NCI-H1694 (cell line): ENCODE results near the gene TMPRSS4.
A peak's percentile ranks its signal among the peaks of the same experiment; 100 is the strongest.

Experiments
- DNase-seq: peaks from one replicate; lab custom pipeline; 2025; lab: John Stamatoyannopoulos, UW

The TMPRSS4 gene

DNA sequence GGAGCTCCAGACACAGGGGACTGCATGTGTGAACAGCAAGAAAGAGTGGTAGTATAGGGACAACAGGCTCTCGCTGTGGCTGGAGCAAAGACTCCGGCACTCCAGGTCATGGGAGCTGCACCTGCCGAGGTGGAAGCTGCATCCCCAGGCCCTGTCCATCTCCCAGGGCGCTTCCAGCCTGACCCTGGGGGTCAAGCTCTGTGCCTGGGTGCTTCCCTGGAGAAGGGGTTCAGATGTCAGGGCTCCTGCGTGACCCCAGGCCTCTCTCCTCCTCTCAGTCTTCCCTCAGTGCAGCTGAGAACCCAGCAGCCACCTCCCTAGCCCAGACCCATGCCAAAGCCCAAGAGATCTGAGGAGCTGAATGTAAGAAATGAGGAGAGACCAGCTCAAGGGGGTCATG, 3.4 kb downstream of the TMPRSS4 start:
- no peak for DNase-seq

DNA sequence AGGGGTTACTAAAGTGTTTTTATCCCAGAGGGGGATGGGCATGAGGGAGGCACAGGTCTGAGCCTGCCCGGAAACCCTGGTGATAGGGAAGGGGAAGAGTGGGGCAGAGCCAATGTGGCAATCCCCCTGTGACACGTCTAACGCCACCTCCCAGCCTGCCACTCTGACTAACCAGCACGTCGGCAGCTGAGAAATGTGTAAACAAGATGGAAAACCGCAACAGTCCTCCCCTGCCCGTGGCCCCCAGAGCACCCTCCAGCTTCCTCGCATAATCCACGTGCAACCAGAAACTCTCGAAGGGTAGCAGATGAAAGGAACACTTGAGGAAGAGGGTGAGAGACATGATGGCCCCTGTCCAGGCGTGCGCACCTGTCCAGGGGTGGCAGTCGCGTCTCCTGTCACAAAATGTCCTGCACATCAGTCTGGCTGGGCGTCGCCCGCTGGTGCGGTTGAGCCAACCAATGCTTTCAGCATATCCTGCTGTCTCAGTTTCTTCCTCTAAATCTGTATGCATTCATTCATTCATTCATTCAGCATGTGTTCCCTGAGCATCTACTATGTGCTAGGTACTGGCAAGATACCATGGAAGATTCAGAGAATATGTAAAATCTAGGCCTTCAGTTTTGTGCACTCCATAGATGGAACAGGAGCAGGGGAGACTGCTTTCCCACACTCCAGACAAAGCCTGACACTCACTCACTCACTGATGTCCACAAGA, 4.5 kb downstream of the TMPRSS4 start:
- DNase-seq, result no peak

DNA sequence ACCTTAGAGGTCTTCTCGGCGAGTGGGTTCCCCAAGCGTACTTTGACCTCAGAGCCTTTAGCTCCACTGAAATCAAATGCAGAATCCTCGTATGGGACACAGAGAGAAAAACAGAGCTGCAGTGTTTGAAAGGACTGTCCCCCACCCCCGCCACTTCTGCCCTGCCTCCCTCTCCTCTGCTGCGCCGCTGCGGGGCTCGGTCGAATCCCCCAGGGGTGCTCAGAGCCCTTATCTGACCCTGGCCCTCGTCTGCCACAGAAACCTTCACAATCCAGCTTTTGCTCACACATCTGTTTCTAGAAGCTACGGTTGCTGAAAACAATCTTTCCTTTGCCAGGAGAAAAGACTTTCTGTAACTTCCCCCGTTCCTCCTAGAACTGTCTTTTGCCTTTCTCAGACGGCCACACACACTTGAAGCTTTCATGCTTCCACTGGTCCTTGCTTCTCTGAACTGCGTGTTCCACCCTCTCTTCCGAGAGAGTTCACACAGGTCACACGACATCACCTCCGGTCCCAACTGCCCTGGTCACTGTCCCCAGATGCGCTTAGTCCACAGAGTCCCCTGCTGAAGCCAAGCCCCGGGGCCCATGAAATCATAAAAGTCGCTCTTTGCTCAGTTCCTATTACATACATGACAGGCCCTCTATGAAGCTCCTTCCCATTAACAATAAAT, 6.1 kb downstream of the TMPRSS4 start:
- no peak for DNase-seq

DNA sequence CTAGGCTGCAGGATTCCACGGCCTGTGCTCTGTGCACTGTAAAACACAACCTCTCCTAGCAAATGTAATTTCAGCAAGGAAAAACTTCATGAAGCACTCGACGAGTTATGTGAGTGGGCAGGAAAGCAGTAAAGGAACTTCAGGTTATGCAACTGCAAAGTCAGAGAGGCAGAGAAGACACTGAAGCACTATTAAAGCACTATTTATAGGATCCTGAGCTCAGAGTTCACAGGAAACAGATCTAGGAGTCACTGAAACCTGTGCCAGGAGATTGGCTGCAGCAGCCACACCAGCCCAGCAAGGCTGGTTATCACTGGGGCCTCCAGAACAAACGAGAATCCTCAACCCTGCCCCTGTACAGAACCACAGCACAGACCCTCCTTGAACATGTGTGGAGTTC, 7.4 kb downstream of the TMPRSS4 start:
- no peak for DNase-seq

DNA sequence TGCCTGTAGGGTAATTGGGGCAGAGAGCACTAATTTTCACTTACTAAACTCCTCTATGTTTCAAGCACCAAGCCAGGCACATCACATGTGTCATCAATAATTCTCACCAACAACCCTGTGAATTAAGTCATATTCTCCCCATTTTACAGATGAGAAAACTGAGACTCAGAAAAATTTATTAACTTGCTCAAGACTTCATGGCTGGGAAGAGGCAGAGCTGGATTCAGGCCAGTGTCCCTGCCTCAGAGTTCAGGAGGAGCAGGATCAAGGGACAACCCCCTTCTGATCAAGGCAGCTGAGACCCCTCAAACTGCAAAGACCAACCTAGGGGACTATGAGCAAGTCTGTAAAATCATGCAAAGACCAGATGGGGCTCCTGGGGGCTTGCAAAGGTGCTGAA, 7.8 kb downstream of the TMPRSS4 start:
- DNase-seq, result no peak

DNA sequence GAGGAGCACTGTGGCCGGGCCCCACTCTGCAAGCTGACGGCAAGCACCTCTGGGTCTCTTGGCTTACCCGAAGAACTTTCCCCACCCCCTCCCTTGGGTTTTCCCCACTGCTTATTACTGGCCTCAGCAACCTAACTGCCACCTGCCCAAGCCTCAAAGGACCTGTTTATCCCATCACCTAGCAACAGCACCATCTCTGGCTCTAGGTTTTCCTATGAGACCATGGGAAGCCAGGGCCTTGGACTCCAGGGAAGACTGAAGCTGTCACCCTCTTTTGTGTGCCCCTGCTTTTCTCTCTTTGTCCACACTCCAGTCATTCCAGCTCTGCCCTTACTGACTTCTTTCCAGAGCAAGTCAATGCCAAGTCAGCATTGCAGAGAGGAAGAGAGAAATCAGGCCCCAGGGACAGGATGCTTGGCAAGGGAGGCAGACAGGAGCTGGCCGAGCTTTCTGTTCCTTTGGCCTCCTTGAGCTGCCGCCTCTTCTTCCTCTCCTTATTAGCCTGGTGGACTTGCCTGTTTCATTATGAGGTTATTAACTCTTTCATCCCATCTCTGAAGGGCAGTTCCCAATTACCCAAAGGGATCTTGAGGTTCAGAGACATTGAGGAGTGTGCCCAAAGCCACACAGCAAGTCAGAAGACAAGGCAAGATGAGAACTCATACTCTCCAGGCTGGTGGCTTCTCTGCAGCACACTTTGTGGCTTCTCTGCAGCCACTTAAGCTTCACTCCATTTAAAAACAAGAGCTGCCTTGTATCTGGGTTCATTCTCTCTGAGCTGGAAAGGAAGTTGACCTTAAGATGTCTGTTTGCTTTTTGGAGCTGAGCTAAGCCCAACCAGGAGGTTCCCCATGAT, 10.3 kb downstream of the TMPRSS4 start, which contains the start of gene SMIM35:
SMIM35 (minus strand) TSS at position 51 of the 856 bp plus-strand sequence. CDS start 206 bp downstream, outside the sequence.
- DNase-seq, result no peak

DNA sequence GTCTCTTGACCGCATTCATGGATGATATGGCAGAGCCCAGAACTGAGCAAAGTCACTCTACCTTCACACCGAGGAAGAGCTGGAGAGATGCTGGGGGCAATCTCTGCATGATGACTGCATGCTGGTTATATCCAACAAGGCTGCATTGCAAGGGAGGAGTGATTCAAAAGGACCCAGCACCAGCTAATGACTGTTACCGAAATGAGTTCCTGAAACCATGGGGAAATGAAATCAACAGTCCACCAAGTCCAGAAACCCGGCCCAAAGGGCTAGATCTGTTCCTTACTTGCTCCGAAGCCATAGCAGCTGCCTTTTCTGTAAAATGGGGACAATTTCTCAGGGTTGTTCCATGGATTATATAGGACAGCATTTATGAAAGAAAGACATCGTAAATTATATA, 11.1 kb downstream of the TMPRSS4 start:
- DNase-seq, result no peak

DNA sequence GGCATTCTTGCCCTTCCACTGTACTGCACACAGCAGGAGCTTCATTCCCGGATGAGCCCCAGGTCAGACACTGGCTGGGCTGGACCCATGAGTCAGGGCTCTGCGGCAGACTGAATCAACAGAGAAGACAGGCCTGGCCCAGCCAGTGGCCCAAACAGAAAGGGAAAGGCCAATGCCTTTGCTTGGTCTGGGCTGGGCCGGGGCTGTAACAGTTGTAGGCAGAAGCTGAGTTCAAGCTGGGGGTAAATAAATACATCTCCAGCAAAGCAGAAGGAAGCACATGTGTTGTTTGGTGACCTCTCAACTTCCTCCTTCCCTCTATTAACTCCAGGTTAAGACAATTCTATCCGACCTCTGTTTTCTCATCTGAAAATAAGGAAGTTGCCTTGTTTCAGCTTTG, 11.7 kb downstream of the TMPRSS4 start:
- no peak for DNase-seq

DNA sequence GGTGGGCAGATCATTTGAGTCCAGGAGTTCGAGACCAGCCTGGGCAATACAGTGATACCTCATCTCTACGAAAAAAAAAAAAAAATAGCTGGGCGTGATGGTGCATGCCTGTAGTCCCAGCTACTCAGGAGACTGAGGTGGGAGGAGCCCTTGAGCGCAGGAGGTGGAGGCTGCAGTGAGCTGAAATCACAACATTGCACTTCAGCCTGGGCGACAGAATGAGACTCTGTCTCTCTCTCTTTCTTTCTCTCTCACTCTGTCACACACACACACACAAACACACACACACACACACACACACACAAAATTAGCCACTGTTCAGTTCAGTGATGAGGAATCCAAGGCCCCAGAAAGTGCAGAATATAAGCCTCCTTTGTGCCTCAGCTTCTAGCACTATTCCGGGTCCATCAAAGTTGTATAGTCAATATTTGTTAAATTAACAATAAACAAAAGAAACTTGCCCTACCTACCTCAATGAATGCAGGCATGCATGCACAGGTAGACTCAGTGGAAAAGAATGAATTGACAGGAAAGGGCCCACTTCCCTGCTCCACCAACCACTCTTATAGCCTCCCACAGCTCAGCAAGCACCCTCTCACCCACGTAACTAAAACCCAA, 13.8 kb downstream of the TMPRSS4 start:
- DNase-seq, result no peak

DNA sequence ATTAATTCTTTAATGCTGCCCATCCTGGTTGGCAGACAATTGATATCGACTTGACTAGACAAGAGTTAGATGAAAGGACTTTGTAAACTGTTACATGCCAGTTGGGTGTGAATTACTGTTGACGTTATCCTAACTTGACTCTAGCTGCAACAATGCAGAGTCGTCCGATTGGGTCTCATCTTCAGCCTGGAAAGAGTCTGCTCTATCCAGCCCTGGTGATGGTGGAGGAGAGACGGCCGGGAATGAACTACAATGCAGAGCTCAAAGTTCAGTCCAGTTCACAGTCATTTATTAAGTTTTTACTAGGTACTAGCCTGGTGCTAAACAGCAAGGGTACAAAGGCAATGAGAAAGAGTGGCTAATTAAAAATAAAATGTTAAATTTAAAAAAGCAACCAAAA, 14.8 kb downstream of the TMPRSS4 start:
- DNase-seq, result no peak

DNA sequence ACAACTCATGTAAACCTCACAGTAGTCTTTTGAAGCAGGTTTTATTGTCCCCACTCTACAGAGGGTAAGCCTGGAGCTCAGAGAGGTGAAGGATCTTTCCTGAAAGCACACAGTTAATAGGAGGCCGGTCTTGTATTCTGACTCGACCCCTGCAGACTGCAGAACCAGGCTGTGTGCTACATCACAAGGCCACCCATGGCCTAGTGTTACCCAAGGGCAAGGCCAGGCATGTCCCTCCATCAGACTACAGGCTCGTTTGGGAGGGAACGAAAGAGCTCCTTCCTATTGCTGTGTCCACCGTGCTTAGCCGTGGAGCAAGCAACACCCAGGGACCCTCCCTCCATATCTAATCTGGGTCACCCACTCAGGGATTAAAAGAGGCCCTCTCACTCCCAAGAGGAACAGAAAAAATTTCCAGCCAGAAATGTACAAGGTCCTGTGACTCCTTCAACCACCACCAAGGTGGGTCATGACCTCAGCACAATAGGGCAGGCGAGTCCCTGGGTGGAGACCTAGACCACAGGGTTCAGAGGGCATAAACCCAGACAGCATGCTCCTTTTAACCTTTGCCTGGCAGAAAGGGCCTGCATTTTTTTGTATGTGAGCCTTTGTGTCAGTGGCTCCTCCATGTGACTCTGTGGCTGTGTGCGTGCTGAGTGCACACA, 16.2 kb downstream of the TMPRSS4 start:
- no peak for DNase-seq

DNA sequence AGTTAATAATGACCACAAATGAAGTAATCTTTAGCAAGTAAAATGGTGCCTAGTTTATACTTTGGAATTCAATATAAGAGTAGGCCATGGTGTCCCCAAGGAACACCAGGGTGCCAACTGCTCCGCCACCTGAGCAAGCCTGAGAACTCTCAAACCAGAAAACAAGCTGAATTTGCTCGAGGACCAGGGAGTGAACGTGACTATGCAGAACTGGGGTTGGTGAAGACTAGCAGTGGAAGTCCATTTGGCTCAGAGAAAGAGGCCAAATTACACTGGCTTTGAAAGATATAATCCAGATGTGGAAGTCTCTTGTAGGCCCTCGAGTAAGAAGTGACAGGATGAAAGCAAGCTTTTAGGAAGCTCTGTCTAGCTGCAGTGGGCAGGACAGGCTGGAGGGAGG, 18.6 kb downstream of the TMPRSS4 start:
- DNase-seq, result no peak

DNA sequence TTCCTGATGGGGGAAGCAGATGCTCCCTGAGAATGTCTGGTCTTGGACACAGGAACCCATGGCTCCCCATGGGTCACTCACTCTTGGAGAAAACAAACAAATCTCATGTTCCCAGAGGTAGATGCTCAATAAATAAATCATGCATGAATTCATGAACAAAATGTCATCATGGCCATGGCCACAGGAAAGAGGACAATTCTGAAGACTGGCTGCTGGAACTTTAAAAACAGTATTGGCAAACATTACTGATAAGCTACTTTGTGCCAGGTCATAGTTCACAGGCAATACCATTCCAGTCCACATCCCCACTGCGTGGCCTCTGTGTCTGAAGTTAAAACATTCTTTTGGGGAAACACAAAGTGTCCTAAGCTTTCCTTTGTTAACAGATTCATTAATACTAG, 19.1 kb downstream of the TMPRSS4 start:
- DNase-seq, result no peak

DNA sequence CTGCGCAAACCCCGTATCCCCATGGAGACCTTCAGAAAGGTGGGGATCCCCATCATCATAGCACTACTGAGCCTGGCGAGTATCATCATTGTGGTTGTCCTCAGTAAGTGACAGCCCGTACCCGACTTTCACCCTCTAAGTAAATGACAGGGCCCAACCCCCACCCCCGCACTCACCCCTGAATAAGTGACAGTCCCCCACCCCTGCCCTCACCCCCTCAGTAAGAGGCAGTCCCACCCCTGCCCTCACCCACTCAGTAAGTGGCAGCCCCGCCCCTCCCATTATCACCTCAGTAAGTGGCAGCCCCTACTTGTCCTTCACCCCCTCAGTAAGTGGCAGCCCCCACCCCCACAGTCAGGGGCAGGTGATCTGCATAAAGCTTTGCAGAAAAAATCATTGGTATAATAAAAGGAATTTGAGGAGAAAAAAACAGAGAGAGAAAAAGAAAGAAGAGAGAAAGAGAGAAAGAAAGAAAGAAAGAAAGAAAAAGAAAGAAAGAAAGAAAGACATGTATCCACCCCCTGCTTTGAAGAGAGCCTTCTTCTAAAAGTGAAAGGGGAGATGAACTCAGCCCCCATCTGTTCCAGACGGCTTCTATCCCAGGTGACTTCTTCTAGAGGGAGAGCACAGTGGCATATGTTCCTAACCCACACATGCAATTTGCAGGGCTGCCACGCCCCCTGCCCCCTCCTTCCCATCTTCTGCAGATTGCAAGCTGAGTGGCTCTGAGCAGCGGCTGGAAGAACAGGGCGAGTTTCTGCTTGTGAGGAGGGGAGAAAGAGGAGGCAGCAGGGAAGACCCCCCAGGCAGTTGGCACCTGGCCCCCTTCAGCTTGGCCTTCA, 22.3 kb downstream of the TMPRSS4 start:
- DNase-seq, result peak; percentile 41

DNA sequence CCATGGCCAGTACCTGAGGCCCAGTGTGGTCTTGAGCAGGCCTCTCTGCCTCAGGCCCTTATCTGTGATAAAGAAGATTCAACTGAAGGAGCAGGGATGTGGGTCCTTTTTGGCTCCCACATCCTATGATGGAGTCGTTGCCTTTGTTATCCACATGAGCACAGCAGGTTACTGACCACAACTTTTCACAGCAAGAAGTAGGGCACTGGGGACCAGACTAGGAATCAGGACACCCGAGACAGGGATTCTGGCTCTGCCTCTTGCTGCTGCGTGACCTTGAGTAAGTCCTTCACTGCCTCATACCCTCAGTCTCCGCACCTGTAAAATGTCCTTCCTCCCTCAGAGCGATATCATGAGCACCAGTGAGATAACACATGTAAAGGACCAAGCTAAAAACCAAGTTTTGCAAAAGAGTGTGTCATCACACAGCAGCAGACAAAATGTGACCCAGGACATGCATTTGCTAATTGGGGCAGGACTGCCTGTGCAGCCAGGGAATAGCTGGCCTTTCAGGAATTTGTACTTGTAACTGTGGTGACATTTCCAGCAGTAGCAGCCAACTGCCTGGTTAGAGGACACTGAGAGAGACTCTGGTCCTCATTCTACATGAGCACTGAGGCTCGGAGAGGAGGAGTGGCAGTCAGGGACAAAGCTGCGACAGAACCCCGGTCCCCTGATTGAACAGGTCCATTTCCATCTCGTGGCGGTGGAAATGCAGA, 23.1 kb downstream of the TMPRSS4 start:
- no peak for DNase-seq

DNA sequence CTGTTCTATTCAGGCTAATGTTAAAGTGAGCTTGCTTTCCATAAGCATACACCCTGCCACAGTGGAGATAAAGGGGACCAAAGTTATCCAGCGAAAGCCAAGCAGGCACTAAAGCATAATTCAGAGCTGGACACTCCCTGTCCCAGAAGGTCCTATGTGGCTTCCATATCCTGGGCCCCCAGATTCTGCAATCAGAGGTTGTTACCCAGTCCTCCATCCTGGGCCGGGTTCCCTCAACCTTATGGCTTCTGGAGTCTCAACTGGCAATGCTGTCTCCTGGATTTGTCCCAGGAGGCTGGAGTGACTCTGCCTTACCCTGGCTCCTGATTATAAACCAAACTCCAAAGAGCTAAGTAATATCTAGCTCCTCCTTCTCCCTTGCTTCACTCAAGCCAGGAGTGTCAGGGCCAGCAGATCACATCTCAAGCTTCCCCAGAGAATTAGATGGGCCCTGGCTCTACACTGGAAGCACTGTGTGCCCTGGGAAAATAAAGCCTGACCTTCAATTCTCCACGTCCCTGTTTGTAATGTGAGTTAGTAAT, 23.9 kb downstream of the TMPRSS4 start:
- DNase-seq, result no peak

DNA sequence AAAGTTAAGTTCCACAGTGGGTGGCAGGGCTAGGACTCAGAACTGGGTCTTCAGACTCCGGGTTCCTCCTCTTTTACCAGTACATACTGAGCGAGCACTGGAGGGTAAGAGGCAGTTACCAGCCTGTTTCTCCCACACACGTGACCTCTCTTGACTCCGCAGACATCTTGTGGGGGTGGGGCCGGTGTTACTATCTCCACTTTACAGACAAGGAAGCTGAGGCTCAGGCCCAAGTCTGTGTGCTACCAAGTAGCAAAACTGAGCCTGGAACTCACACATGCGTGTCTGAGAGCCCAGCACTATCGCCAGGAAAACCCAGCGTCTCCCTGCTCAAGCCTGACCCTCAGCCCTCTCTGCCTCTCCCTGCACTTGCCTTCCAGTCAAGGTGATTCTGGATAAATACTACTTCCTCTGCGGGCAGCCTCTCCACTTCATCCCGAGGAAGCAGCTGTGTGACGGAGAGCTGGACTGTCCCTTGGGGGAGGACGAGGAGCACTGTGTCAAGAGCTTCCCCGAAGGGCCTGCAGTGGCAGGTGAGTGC, 25.9 kb downstream of the TMPRSS4 start:
- no peak for DNase-seq

DNA sequence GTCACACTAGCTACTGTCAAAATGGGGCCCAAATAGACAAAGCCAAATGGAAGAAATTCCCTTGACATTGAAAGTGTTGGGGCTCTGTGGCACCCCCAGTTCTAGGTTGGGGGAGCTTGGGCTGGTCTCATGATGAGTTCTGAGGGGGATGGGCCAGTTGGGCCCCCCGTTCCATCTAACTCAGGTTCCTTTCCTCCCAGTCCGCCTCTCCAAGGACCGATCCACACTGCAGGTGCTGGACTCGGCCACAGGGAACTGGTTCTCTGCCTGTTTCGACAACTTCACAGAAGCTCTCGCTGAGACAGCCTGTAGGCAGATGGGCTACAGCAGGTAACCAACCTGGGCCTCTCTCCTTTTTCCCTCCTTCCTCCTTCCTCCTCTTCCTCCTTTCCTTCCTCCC, 27.6 kb downstream of the TMPRSS4 start:
- no peak for DNase-seq

DNA sequence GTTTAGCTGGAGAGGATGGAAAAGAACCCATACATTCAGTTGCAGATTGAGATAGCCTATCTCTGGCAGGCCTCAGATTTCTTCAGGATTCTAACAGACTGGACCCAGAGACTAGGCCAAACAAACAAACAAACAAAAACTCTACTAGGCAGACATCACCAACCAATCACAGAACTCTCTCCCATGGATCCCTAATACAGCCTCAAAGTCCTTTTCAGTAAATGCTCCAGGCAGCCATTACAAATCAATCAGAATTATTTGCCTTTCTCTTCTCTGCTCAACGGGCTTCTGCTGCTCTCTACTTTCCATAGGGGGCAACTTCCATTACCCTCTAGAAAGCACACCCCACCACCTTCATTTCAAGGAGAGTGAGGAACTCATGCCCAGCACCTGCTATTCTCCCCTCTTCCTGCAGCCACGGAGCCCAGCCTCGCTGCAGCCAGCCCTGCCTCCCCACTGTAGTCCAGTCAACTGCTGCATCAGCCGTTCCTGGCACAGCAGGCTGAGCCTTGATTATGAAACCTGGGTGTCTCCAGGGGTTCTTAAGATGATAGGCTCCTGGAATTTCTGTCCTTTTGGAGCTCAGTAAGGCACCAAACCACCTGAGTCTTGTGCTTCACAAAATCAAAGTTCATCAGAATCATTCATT, 28.9 kb downstream of the TMPRSS4 start:
- DNase-seq, result no peak
